HG02588 (cell line): ENCODE results near the gene FBXO17.

ENCODE experiments used
- ATAC-seq: cut with Tn5 transposase; IDR thresholded peaks from one replicate; pipeline ENCODE4 v1.9.1; 2021; ENCODE audit warnings: mild to moderate bottlenecking, moderate library complexity; ENCODE audit not compliant: unreplicated experiment

The FBXO17 gene

DNA sequence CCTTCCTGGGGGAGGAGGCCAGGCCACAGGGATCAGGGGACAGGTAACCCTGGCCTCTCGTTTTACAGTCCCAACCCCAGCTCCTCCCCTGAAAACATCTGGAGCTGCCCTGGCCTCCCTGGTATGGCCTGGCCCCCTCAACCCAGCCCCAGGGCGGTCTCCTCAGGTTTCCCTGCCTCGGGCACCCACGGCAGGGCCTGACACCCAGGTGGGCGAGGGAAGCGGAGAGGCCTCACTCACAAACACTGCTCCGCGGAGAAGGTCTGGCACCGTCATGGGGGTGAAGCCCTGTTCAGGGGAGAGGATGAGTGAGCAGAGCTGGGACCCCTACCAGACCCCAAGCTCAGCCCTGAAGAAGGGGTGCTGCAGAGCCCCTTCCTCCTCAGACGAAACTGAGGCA is 57.0 kb downstream of the FBXO17 start:
- no peak for ATAC-seq

DNA sequence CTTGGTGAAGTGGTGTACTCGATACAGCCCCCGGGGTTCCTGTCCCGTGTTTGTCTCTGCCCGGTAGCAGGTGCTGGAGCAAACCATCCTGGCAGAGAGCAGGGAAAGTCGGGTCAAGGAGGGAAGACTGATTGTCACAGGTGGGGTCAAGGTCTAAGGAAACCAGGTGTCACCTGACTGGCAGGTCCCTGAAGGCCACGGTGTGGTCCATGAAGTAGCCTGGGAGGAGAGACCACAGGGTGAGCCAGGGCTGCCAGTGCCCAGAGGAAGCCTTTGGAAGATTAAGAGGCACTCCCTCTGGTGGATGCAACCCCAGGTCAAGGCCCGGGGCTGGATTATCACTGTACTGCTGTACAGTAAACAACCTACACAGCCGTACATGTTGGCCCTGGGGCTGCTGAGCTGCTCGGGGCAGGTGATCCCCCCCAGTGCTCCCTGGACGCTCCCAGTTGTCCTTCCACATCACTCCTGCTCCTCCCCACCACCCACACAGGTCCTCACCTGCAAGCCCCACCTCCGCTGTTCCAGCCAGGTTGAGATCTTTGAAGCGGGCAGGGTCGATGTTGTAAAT is 57.5 kb downstream of the FBXO17 start:
- ATAC-seq = no peak

- no peak for ATAC-seq
These were observed 58.0 kb downstream of the FBXO17 start for GRCh38 chr19:38917516-38917915.

GRCh38 chr19:38915329-38916321 is 59.9 kb downstream of the FBXO17 start:
- no peak for ATAC-seq

GRCh38 chr19:38913958-38914357 is 61.6 kb downstream of the FBXO17 start:
- no peak for ATAC-seq

DNA sequence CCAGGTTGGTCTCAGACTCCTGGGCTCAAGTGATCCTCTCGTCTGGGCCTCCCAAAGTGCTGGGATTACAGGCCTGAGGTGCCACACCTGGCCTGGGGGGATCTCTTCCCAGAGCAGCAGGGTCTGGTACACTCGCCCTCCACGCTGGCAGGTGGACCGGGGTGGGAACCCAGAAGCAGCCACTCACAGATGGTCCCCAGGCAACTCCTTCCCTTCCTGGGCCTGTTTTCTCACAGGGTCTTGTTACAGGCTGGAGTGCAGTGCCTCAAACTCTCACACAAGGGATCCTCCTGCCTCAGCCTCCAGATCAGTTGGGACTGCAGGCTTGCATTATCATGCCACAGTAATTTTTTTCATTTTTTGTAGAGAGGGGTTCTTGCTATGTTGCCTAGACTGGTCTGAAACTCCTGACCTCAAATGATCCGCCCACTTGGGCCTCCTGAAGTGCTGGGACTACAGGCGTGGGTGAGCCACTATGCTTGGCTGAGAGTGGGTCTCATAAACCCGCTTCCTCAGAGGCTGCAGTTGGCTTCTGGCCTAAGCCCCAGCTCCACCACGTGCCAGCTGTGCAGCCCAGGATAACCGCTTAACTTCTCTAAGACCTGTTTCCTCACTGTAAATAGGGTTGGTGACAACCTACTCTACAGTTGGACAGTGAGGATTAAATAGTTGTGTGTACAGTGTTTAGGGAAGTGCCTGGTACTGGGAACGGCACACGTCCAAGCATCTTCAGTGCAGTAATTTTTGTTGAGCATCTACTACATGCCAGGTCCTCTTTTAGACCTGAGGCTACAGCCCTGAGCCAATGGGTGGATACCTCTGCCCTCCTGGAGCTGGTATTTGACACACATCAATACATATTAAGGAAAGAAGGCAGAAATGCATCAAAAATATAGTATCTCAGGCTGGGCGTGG is 62.7 kb downstream of the FBXO17 start:
- ATAC-seq = no peak

- ATAC-seq = no peak
These were observed 64.0 kb downstream of the FBXO17 start for GRCh38 chr19:38911388-38912001.

- ATAC-seq = no peak
These were observed 65.1 kb downstream of the FBXO17 start for GRCh38 chr19:38910488-38910887.

- ATAC-seq = no peak
These were observed 66.6 kb downstream of the FBXO17 start for GRCh38 chr19:38908911-38909310.

DNA sequence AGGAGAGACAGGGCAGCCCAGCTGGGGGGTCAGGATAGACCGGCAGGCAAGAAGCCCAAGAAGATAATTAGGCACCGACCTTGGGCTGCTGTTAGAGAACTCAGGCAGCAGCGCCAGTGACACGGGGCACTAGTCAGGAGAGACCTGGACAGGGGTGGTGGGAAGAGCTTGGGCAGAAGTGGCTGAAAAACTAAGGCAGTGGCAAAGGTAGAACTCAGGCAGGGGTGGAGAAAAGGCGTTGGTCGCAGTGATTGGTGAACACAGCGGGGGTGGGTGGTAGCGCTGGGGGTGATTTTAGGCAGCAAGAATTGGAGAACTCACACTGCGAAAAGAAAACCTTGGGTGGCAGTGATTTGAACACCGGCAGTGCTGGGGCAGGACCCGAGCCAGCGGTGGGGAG is 67.9 kb downstream of the FBXO17 start:
- ATAC-seq = no peak

- ATAC-seq = no peak
These were observed 68.3 kb downstream of the FBXO17 start for GRCh38 chr19:38907227-38907626.

DNA sequence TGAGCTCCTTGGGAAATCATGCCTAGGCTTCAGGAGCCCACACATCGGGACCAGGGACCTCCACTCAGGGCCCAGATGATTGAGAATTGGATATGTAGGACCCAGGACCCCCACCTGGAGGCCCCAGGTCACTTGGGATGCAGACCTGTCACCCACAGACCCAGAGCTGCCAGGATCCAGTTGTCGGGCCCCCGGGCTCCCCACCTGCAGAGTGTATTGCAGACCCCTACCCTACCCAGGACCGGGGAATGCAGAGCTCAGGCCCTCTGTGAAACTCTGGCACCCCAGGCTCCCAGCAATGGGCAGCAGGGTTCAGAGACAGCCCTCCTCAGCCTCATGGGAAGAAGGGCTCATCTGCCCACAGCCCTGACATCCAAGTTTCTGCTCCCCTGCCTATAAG is 69.9 kb downstream of the FBXO17 start:
- no peak for ATAC-seq

DNA sequence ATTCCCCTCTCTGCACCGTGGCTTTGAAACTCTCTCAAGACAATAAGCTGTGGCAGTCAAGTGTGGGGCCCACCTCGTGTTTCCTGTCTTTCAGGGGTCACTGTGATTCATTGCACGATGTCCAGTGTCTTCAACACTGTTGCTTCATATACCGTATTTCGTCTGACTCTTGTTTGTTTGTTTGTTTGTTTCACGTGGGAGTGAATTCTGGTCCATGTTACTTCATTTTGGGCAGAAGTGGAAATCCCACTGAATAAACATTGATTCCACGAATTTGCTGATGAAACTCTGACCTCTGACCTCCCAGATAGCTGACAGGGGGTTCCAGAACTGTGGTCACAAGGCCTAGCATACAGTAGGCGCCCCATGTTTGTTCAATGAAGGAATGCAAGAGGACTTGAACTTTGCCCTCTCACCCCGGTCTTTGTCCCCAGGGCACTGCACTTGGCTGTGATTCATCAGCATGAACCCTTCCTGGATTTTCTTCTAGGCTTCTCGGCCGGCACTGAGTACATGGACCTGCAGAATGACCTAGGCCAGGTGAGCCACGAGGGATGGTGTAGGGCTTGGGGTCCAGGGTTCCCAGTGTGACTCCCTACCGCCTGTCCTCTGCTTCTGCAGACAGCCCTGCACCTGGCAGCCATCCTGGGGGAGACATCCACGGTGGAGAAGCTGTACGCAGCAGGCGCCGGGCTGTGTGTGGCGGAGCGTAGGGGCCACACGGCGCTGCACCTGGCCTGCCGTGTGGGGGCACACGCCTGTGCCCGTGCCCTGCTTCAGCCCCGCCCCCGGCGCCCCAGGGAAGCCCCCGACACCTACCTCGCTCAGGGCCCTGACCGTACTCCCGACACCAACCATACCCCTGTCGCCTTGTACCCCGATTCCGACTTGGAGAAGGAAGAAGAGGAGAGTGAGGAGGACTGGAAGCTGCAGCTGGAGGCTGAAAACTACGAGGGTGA is 70.7 kb downstream of the FBXO17 start:
- no peak for ATAC-seq

DNA sequence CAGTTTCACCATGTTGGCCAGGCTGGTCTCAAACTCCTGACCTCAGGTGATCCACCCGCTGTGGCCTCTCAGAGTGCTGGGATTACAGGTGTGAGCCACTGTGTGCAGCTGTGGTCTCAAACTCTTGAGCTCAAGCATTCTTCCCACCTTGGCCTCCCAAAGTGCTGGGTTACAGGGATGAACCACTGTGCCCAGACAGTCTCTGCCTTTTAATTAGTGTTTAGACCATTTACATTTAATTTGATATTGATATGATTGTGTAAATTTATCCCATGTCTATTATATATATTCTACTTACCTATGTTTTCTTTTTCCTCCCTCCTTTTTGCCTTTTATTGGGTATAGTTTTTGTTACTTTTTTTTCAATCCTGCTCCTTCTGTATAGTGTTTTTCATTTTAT is 73.9 kb downstream of the FBXO17 start:
- no peak for ATAC-seq

DNA sequence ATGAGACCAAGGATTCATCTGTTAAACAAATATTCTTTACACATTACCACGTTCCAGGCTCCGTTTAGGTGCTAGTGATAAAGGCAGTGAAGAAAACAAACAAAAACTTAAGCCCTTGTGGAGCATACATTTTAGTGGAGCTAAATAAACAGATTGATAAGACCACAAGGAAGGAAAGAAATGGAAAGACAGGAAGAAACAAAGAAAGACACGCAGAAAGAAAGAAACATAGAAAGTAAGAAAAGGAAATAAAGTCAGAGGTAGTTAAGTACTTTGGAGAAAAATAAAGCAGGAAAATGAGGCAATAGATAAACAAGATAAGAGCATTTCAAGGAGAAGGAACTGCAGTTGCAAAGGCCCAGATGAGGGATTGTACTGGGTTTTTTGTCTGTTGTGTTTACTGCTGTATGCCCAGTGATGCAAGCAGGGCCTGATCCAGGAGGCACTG is 74.8 kb downstream of the FBXO17 start:
- ATAC-seq = no peak

- no peak for ATAC-seq
These were observed 75.3 kb downstream of the FBXO17 start for GRCh38 chr19:38900202-38900629.

- peak; percentile 89 for ATAC-seq
These were observed 75.9 kb downstream of the FBXO17 start, which contains the start of the genes NFKBIB and SIRT2 for GRCh38 chr19:38899447-38900201. Gene NFKBIB, plus strand, starts transcription at chr19:38899969. Its CDS starts 64 bp downstream, at chr19:38900033. Gene SIRT2, minus strand, starts transcription at chr19:38899618. Its CDS starts 97 bp downstream, at chr19:38899521.

DNA sequence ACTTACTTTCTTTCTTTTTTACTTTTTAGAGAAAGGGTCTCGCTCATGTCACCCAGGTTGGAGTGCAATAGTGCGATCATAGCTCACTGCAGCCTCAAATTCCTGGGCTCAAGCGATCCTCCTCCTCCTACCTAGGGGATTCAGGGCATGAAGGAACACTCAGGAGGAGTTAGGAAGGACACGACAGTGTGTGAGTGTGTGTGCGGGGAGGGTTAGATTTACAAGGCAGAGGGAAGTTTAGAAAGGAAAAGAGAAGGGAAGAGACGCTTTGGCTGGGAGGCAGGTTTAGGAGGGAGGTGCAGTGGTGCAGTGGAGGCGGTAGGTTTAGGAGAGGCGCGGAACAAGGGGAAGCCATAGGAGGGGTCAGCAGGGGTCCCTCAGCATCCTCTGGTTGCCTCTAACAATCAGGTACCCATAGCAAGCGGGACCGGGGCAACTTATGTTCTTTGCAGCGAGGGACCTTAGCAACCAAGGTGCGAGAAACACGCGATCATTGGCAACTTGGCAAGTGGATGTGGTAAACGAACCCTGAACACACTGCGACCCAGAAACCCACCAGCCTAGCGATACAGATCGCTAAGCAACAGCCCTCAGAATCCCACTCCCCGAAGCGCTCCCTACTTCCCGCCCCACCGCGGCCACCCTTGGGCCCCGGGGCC is 76.6 kb downstream of the FBXO17 start:
- no peak for ATAC-seq
